Measurements from ENCODE around the gene URB2. TPM values are rescaled to one million over a fixed set of nuclear protein-coding genes. Genes with fewer than 3 reads are reported as not detected.
"Not testable (repeated sequence)": the region's sequence is repeated elsewhere in the genome, so short reads cannot be mapped to it uniquely, and the experiment has no call there.

URB2 gene
- total RNA-seq, 2 experiments from 2014 or later: 10.6 to 10.9 TPM

DNA sequence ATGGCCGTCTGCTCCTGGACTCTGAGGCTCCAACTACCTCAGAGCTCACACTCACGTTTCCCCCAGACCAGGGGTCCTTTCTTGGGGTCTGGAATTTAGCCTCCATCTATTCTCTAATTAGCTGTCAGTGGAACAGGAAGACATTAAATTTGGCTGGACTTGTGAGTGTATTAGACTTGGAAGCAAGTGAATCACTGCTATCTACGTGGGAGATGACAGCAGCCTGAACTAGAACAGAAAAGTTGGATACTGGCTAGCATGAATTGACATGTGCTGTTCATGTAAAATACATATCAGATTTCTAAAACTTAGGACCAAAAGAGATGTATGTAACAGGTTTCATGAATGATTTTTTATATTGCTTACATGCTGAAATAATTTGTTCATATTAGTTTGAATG is 28.2 kb upstream of the URB2 start:
- no peak for DNase-seq
- peaks cover 30% of the 10 kb centered on the region for H3K36me3 Mint-ChIP-seq
- H3K4me1 Mint-ChIP-seq: peaks cover 6% of the 10 kb centered on the region
- ATAC-seq (ENCODE audit: low read depth): no peak
- no peak overlapping the region for H3K27ac Mint-ChIP-seq
- no peaks in the 10 kb centered on the region for H3K9me3 Mint-ChIP-seq
- H3K27me3 Mint-ChIP-seq: no peaks in the 10 kb centered on the region
- POLR2A ChIA-PET: no interaction called here
- no peak overlapping the region for H3K4me3 Mint-ChIP-seq

GRCh38 chr1:229599218-229599954 is 26.7 kb upstream of the URB2 start:
- DNase-seq (no peak), ATAC-seq (ENCODE audit: low read depth) (no peak)
- POLR2A ChIA-PET: no interaction called here
- Mint-ChIP-seq H3K9me3 (no peaks in the 10 kb centered on the region), H3K4me3 (no peak overlapping the region), H3K27me3 (no peaks in the 10 kb centered on the region), H3K27ac (no peak overlapping the region), H3K4me1 (peaks cover 6% of the 10 kb centered on the region), H3K36me3 (peaks cover 30% of the 10 kb centered on the region)

GRCh38 chr1:229600229-229600628 is 25.8 kb upstream of the URB2 start:
- H3K4me1 Mint-ChIP-seq: peaks cover 6% of the 10 kb centered on the region
- DNase-seq (no peak), ATAC-seq (ENCODE audit: low read depth) (no peak)
- no peaks in the 10 kb centered on the region for H3K9me3 Mint-ChIP-seq
- no peak overlapping the region for H3K27ac Mint-ChIP-seq
- POLR2A ChIA-PET: no interaction called here
- H3K36me3 Mint-ChIP-seq: peaks cover 31% of the 10 kb centered on the region
- no peaks in the 10 kb centered on the region for H3K27me3 Mint-ChIP-seq
- no peak overlapping the region for H3K4me3 Mint-ChIP-seq

GRCh38 chr1:229603371-229604005 is 22.6 kb upstream of the URB2 start:
- Mint-ChIP-seq H3K27ac (no peak overlapping the region), H3K4me3 (no peak overlapping the region), H3K9me3 (no peaks in the 10 kb centered on the region), H3K4me1 (peaks cover 4% of the 10 kb centered on the region), H3K27me3 (no peaks in the 10 kb centered on the region), H3K36me3 (peaks cover 33% of the 10 kb centered on the region)
- no peak for ATAC-seq (ENCODE audit: low read depth)
- POLR2A ChIA-PET: no interaction called here
- DNase-seq: no peak

GRCh38 chr1:229607370-229607769 is 18.7 kb upstream of the URB2 start:
- Mint-ChIP-seq H3K4me1 (peaks cover 3% of the 10 kb centered on the region), H3K27ac (no peak overlapping the region), H3K27me3 (no peaks in the 10 kb centered on the region), H3K36me3 (peaks cover 26% of the 10 kb centered on the region), H3K4me3 (no peak overlapping the region), H3K9me3 (no peaks in the 10 kb centered on the region)
- ATAC-seq (ENCODE audit: low read depth): no peak
- POLR2A ChIA-PET: no interaction called here
- no peak for DNase-seq

- Mint-ChIP-seq H3K27ac (no peak overlapping the region), H3K27me3 (no peaks in the 10 kb centered on the region), H3K36me3 (peaks cover 24% of the 10 kb centered on the region), H3K9me3 (no peaks in the 10 kb centered on the region), H3K4me1 (peaks cover 3% of the 10 kb centered on the region), H3K4me3 (no peak overlapping the region)
- DNase-seq (no peak), ATAC-seq (ENCODE audit: low read depth) (no peak)
- POLR2A ChIA-PET: no interaction called here
Observed at GRCh38 chr1:229608590-229608989, 17.5 kb upstream of the URB2 start.

GRCh38 chr1:229613938-229614337 is 12.1 kb upstream of the URB2 start:
- H3K36me3 Mint-ChIP-seq: peaks cover 15% of the 10 kb centered on the region
- H3K4me3 Mint-ChIP-seq: no peak overlapping the region
- no peak overlapping the region for H3K27ac Mint-ChIP-seq
- no peaks in the 10 kb centered on the region for H3K9me3 Mint-ChIP-seq
- ATAC-seq (ENCODE audit: low read depth): no peak
- no peak for DNase-seq
- no peaks in the 10 kb centered on the region for H3K27me3 Mint-ChIP-seq
- peaks cover 5% of the 10 kb centered on the region for H3K4me1 Mint-ChIP-seq
- POLR2A ChIA-PET: no interaction called here

- POLR2A ChIA-PET: no interaction called here
- Mint-ChIP-seq H3K9me3 (no peaks in the 10 kb centered on the region), H3K27ac (no peak overlapping the region), H3K36me3 (peaks cover 12% of the 10 kb centered on the region), H3K4me1 (peaks cover 7% of the 10 kb centered on the region), H3K4me3 (no peak overlapping the region), H3K27me3 (no peaks in the 10 kb centered on the region)
- DNase-seq (no peak), ATAC-seq (ENCODE audit: low read depth) (no peak)
Observed at GRCh38 chr1:229614701-229615100, 11.3 kb upstream of the URB2 start.

DNA sequence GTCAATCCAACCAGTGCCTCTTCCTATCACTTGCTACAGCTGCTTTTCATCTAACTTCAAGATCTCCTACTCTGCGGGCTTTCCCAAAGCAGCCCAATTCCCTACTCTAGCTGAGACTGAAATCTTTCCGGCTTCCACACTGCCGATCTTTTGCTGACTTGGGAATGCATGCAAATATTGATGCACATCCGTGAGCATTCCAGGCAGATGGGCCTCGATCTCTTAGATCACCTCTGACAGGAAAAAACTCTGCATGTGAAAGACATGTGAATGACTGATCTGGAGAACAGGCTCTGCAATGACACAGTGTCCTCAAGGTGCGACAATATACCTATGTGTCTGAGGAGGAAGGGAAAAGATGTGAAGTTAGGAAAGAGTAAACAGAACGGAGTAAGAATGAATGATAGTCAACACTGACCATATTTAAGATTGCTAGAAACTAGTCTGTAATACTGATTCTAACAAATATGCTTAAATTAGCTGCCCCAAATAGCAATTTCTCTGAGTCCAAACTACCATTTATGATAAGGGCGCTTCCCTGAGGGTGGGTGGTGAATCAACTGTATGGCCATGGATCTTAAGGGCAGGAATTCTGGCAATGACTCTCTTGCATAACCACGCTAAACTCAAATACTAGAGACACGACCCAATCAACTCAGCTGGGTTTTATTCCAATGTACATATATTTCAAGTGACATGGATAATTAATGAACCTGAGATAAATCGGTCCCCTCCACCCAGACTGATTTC is 8.5 kb upstream of the URB2 start:
- peaks cover 13% of the 10 kb centered on the region for H3K4me1 Mint-ChIP-seq
- no peak overlapping the region for H3K27ac Mint-ChIP-seq

GRCh38 chr1:229619002-229619401 is 7.0 kb upstream of the URB2 start:
- Mint-ChIP-seq H3K27me3 (no peaks in the 10 kb centered on the region), H3K36me3 (peaks cover 7% of the 10 kb centered on the region), H3K27ac (no peak overlapping the region), H3K9me3 (no peaks in the 10 kb centered on the region), H3K4me1 (peaks cover 22% of the 10 kb centered on the region), H3K4me3 (no peak overlapping the region)
- DNase-seq (no peak), ATAC-seq (ENCODE audit: low read depth) (no peak)
- POLR2A ChIA-PET: no interaction called here

More for the DNA sequence above, 8.5 kb upstream of the URB2 start:
- no peaks in the 10 kb centered on the region for H3K27me3 Mint-ChIP-seq
- no peak overlapping the region for H3K4me3 Mint-ChIP-seq
- DNase-seq (no peak), ATAC-seq (ENCODE audit: low read depth) (no peak)
- H3K36me3 Mint-ChIP-seq: peaks cover 4% of the 10 kb centered on the region
- no peaks in the 10 kb centered on the region for H3K9me3 Mint-ChIP-seq
- POLR2A ChIA-PET: no interaction called here

DNA sequence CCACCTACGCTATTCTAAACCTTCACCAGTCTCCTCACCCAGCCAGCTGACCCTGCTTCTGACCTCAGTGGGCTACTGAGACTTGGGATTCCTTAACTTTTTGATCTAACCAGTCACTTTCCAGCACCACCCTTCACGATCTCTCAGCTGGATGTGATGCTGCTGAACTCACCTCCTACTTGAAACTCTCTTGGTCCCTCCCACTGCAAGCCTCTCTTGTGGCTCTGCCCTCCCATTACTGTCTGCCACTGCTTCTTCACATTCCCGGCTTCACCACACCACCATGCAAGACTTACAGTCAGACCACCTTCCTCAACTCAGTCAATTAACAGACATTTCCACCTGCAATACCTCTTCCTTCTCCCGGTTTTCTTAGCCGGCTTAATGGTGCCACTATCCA is 6.4 kb upstream of the URB2 start:
- H3K36me3 Mint-ChIP-seq: peaks cover 7% of the 10 kb centered on the region
- no peaks in the 10 kb centered on the region for H3K27me3 Mint-ChIP-seq
- ATAC-seq (ENCODE audit: low read depth) (no peak), DNase-seq (no peak)
- POLR2A ChIA-PET: no interaction called here
- no peaks in the 10 kb centered on the region for H3K9me3 Mint-ChIP-seq
- H3K27ac Mint-ChIP-seq: no peak overlapping the region
- no peak overlapping the region for H3K4me3 Mint-ChIP-seq
- peaks cover 24% of the 10 kb centered on the region for H3K4me1 Mint-ChIP-seq

GRCh38 chr1:229620876-229621275 is 5.2 kb upstream of the URB2 start:
- ATAC-seq (ENCODE audit: low read depth) (no peak), DNase-seq (no peak)
- H3K27me3 Mint-ChIP-seq: no peaks in the 10 kb centered on the region
- H3K36me3 Mint-ChIP-seq: peaks cover 7% of the 10 kb centered on the region
- no peak overlapping the region for H3K4me3 Mint-ChIP-seq
- no peak overlapping the region for H3K27ac Mint-ChIP-seq
- peaks cover 29% of the 10 kb centered on the region for H3K4me1 Mint-ChIP-seq
- POLR2A ChIA-PET: no interaction called here
- no peaks in the 10 kb centered on the region for H3K9me3 Mint-ChIP-seq

DNA sequence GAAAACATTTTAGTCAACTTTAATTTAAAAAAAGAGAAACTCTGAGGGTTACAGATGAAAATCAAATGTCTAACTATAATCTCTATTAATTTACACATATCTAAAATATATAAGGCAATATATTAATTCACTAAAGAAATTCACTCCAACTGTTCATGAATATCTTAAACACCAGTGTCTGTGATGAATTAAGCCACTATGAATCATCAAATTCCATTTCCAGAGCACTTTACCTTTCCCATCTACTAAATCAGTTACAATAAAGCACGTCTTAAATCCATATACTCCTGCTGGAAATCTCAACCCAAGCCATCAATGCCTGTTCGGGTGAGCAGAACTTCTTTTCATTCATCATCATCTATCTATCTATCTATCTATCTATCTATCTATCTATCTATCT is 4.4 kb upstream of the URB2 start:
- Mint-ChIP-seq H3K9me3 (no peaks in the 10 kb centered on the region), H3K4me1 (peaks cover 29% of the 10 kb centered on the region), H3K4me3 (no peak overlapping the region), H3K27ac (no peak overlapping the region), H3K27me3 (no peaks in the 10 kb centered on the region), H3K36me3 (peaks cover 7% of the 10 kb centered on the region)
- ATAC-seq (ENCODE audit: low read depth): no peak
- POLR2A ChIA-PET: no interaction called here
- DNase-seq: no peak

DNA sequence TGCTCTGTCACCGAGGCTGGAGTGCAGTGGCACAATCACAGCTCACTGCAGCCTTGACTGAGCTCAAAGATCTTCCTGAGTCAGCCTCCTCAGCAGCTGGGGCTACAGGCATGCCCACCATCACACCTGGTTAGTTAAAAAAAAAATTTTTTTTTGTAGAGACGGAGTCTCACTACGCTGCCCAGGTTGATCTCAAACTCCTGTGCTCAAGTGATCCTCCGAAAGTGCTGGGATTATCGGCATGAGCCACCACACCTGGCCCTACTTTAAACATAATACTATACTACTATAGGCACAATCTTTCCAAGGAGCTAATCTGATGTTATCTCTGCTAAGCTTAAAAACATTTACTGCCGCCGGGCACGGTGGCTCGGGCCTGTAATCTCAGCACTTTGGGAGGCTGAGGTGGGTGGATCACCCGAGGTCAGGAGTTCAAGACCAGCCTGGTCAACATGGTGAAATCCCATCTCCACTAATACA is 3.4 kb upstream of the URB2 start:
- POLR2A ChIA-PET: interaction anchor here (4.4 kb wide), 1 partner anchor 65 kb away, joined by 37 read pairs; the partner anchor contains the start of gene ABCB10
- not testable (repeated sequence) for DNase-seq; H3K36me3 Mint-ChIP-seq; H3K9me3 Mint-ChIP-seq; H3K4me3 Mint-ChIP-seq; ATAC-seq (ENCODE audit: low read depth); H3K27me3 Mint-ChIP-seq; H3K27ac Mint-ChIP-seq
- peaks cover 37% of the 10 kb centered on the region for H3K4me1 Mint-ChIP-seq
